Stimulated activated CD4-positive, alpha-beta T cell treated with anti-CD3 and anti-CD28 coated beads, Interleukin-4, amount 100 ng/mL, for 24 hours (primary cell): ENCODE data around the gene MCF2L.

ENCODE experiments used
- DNase-seq: peaks from one replicate; pipeline ENCODE4 v3.0.0-alpha.2; 2020

Gene MCF2L

DNA sequence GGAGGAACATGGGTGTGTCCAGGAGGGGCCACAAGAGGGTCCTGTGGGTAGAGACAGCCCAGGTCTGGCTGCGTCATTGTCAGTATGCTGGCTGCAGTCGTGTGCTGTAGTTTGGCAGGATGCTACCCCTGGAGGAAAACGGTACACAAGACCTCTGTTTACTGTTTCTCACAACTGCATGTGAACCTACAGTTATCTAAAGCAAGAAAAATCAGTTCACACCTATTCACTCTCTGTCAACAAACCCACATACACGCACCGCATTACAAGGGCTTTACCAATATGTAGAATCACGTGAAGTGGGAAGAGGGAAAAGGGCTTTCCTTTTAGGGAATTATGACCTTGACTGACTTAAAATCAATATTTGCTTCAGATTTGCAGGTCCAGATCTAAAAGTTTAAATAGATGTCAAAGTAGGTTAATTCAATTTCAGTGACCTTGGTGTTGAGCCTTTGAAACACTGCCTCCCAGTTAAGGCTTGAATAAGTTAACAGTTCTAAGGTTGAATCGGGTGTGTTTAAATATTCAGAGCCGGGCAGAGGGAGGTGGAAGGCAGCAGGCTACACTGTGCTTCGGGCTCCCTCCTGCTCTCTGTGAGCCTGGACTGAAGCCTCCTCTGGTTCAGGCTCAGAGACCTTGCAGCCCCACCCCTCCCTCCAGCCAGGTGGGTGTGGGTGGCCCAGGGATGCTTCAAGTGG, 17.2 kb upstream of the MCF2L start:
- DNase-seq = no peak

DNA sequence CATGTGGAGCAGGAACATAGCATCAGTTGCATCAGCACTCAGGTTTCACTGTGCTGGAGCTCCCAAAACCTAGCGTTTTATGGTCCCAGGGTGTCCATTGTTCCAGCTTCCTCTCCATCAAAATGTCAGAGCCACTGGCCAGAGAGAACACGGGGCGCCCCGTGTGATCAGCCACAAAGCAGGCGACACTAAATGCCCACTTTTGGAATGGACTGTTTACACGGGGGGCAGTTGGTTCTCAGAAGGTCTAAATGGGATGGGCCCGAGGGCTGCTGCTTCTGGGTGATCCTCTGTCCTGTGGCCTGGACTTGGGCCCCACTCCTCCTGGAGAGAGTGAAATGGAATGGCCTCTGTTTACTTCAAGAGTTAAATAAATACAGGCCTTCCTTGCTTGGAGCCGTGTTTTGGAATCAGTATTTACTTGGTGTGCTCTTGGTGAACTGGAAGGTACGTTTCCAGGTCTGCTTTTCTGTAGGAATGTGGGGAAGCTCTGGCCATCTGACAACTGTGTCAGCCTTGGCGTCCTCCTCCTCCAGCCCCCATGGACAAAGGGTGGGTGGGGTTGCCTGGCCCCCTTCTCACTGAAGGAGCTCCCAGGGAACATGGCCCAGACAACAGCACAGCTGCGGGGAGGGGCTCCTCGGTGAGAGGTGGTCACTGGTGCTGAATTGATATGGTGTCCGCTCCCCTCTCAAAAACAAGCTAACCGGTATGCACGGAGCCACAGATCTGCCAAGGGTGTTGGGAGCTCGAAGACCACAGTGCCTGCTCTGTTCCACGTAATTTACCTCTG, 16.1 kb upstream of the MCF2L start:
- DNase-seq = no peak

DNA sequence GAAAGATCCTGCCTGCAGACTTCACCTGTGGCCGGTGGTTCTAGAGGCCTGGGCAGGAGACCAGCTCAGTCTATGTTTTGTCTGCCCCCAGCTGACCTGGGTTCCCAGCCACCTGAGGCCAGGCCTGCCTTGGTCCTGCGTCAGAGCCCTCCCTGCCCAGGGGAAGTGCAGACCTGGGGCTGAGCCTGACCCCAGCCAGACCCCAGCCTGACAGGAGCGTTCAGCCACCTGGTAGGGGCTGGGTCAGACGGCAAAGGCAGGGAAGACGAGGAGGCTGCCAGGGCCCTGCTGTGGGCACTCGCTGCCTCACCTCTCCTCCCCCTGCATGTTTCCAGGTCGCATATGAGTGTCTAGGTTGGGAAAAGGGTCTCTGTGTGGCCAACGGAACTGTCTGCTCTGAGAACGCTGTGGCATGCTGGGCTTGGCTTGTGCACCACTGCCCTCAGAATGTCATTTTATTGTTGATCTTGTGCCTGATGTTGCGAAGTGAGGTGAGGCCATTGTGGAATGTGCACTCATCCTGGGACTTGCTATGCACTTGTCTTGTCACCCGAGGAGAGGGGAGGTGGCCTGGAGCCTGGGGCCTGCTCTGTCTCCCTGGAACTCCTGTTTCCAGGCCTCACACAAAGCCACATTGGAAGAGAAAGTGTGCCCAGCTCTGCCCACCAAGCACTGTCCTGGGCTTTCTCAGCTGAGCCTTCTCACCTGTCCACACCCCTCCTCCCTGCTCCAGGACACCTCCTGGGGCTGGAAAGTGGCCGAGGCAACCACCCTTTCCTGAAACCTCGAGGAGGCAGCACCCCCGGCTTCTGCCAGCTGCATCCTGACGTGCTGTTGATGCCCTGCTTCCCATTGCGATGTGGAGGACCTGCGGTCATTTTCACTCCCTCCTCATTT, 15.2 kb upstream of the MCF2L start:
- no peak for DNase-seq

DNA sequence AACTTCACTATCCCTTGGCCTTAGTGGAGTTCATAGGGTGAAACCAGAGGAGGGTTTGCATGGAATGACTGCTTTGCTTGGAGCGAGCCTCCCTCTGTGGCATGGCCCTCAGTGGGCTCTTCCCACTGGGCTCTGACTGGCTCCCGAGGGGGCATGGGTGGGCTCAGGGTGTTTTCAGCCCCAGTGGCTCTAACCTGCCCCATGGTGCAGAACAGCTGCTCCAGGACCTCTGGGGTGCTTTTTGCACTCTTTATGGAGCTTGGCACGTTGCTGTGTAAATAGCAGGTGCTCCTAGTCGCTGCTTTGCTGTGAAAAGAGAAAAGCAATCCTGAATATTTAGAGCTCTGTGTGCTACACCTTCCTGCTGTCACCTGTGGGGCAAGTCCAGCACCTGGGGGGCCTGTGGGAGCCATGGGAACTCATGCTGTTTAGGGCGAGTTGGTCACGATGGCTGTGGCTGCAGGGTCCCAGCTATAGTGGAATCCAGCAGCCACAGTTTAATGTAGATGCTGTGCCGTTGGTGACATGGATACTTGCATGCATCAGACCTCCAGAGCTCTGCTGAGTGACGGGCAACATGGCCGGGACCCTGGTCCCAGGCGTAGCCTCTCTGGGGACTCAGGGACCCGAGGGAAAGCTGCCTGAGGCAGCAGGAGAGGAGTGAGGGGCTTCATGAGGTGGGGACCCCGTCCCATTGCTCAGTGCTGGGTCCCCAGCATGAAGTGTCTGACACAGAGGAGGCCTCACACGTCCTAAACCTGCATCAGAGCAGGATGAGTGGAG, 14.3 kb upstream of the MCF2L start:
- no peak for DNase-seq

DNA sequence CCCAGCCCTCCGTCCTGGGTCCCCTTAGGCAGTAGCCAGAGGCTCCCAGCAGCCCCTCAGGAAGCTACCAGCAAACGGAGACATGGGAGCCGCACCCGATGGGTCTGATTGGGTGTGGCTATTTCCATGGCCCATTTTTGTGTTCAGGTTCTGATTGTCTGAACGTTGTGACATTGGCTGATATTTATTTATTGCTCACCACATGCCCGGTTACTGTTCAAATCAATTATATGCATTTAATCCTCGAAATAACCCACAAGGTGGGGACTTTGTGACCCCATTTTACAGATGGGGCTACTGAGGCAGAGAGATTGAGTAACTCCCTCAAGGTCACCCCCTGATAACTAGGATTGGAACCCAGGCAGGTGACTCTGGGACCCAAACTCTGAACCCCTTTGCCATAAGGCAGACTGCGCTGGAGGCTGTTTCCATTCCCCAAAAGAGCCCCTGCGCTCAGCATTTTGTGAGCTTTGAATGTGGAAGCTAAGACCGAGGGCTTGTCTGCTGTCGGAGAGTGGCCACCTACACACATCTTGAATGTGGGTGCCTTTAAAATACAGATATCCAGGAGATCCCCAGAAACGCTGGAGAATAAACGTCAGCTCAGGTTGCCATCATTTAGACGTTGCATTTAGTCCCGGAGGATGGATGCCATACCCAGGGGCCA, 13.6 kb upstream of the MCF2L start:
- no peak for DNase-seq

DNA sequence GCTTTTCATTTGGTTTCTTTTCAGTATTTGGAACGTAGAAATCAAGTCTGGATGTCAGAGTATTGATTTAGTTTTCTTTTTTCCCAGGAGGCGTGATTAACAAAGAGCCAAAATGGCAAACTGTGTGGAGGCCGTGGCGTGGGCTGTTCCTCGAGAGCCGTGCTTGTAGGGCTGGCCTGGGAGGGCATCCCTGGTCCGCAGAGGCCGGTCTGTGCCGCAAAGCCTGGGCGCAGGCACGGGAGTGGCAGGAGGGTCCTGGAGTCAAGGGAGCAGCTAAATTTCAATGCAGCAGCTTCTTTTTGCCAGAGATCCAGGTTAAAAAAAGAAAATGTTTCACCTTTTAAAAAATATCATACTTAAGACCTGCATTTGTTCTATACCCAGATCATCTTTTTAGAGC, 13.1 kb upstream of the MCF2L start:
- no peak for DNase-seq

DNA sequence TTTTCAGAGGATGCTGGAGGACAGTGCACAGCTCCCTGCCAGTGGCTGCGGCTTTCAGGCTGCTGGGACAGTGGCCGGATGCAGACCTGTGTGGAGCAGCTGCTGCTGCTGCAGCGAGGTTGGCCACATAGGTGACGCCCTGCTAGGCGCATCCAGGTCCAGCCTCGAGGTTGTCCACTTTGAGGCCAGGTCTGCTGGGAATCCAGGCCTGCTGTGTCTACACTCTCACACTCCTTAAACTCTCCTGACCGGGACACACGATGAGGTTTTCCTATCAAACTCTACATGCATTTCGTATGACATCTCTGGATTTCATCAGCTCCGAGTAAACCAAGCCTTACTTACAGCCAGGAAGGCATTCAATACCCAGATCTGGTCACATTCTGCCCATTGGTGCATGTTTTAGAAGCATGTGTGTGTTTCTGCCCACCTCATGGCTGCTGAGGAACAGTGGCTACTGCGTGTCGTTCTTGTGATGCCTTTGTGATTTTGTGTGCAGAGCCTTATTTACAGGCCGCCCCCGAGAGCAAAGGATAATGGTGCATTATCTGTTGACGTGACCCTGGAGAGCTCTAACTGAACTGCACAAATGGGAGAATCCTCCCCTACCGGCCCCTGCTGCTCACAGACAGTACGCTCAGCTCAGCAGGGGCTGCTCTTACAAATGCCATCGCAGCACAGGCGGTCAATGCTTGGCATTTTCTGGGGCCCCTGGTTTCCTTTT, 12.3 kb upstream of the MCF2L start:
- DNase-seq = no peak

DNA sequence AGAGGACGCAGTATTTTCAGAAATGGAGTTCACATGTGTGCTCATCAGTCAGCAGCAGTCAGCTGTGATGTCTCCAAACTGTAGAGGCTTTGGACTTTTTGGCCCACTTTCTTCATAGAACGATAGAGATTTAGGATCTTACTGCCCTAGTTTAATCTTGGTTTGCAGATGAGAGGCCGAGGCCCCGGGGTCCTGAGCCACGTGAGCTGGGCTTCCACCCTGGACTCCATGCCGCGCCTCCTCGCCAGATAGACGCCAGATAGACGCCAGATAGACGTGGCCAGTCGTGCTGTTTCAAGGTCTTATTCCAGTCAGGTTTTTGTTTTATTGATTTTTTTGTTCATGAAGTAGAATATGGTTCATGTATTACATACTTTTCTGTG, 11.7 kb upstream of the MCF2L start:
- no peak for DNase-seq

DNA sequence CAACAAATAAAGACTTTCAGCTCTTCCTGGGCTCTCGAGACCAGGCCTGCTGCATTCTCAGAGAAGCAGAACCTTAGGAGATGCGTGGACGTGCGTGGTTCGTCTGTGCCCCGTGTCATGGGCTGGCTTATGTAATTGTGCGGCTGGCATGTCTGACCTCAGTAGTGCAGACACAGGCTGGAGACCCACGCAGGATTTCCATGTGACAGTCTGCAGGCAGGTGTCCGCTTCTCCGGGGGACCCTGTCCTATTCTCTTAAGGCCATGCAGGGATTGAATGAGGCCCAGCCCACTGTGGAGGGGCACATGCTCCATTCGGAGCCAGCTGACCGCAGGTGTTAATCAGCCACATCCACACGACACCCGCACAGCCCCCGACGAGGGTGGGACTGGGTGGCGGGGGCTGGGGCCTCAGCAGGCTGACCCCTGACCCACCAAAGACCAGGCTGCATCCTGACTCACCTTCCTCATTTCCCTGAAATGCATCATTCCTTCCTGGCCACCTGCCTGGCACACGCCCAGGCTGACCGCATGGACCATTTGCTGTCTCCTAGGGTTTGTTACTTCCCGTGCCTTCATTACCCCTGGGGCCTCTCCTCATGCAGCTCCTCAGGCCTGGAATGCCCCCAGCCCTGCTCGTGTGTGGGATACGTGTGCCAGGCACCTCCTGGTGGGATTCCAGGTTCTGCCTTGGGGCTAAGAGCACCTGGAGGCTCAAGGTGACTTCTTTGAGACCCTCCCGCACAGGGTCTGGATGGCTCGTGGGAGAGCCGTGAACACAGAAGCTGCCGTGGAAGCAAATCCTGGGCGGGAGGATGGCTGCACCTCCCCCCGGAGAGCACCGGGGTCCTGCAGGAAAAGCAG, 10.7 kb upstream of the MCF2L start:
- no peak for DNase-seq

DNA sequence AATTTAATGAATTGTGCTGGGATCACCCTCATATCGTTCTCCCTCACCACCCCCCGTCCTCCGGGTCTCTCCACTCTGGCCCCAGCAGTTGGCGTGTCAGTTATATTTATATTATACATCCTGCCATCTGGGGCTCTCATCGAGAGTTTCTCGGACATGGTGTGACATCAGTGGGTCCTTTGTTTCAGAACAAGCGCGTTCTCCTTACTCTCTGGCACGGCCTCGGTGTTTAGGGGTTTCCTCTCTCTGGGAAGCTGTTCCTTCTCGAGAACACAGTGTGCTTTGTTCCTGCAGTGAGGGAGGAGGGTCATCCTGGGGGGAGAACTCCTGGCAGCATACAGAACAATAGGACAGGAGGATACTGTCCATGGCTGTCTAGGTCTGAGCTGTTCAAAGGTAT, 9.8 kb upstream of the MCF2L start:
- no peak for DNase-seq

DNA sequence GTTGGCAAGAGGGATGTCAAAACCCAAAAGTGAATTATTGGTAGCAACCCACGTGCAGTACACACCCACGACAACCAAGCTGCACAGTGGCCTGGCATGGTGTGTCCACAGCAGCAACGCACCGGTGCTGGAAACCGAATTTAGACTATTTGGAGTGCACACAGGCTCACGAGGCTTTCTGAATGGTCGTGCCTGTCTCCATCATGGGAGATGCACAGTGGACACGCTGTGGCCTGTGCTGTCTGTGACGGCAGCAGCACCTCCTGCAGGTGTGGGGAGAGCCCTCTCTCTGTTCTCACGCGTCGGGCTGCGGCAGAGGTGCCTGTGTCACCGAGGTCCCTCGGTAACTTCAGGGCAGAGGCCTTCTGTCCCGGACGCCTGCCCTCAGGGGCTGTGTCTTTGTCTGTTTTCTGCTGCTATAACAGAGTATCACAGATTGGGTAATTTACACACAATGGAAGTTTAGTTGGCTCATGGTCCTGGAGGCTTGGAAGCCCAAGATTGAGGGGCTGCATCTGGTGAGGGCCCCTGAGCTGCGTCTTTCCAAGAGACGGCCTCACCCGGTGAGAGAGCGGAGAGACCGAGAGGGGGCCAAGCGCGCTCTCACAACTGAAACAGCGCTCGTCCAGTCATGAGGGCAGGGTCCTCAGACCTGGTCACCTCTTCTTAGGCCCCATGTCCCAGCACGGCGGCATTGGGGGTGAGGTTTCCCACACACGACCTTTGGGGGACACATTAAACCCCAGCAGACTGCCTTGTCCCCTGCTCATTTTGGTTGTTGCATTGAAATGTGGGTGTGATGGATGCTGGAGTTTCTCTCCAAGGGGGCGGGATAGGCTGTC, 9.1 kb upstream of the MCF2L start:
- no peak for DNase-seq

DNA sequence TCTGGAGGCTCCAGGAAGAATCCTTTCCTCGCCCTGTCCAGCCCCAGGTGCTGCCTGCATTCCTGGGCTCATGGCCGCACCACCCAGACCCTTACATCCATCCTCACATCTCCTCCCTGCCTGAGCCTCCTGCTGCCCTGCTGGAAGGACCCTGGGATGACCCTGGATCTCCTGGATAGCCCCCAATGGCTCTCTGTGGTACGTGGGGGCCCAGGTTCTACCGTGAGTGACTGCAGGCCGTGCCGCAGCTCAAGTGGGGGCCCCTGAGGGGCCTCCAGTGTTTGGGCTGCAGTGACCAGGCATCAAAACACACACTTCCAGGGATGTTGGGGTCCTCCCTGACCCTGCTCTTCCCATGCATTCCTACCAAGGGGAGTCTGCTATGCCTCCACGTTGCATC, 8.3 kb upstream of the MCF2L start:
- no peak for DNase-seq

DNA sequence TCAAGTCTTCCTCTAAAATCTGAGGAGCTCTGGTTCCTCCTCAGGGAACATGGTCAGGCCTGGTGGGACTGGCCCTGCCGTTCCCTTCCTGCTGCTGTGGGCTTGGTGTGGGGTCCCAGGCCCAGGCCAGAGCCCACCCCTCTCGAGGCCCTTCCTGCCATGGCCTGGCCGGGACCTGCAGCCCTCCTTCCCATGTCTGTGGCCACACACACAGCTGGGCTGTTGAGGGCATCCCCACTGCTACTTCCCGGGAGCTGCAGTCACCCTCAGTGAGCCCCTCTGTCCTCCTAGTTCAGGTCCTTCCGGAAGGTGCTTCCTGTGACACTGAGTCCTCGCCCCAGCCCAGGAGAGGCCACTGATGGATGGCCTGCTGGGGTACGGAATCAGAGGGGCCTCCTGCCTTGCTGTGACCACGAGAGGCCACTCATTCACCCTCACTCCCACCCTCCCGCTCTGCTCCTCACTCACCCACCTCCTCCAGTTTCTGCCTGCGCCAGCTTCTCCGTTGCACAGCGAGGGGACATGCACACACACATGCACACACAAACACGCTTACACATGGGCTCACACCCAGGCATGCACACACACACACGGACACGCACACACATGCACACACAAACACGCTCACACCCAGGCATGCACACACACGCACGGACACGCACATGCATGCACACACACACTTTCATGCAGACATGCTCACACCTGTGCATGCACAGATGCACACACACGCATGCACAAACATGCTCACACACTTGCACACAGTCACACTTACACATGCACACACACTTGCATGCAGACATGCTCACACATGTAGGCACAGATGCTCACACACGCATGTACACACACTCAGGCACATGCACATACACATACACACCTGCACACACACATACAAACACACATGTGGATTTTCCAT, 7.3 kb upstream of the MCF2L start:
- DNase-seq = no peak

DNA sequence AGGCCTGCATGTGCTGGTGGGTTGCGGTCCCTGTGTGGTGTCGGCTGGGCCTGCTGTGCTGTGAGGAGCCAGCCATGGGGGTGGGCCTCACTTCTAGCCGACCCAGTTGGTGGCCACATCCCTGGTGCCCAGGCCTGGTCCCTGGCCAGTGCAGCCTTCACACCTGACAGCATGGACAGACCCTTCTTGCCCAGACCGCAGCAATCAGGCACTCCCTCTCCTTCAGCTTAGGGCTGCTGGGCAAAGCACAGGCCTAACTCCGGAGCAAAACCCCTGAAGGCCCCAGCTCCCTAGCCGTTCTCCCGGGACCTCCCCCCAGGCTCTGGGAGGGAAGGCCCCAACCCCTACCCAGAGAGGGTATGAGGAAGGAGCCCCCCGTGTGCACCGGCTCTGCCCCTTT, 6.6 kb upstream of the MCF2L start:
- DNase-seq = no peak

DNA sequence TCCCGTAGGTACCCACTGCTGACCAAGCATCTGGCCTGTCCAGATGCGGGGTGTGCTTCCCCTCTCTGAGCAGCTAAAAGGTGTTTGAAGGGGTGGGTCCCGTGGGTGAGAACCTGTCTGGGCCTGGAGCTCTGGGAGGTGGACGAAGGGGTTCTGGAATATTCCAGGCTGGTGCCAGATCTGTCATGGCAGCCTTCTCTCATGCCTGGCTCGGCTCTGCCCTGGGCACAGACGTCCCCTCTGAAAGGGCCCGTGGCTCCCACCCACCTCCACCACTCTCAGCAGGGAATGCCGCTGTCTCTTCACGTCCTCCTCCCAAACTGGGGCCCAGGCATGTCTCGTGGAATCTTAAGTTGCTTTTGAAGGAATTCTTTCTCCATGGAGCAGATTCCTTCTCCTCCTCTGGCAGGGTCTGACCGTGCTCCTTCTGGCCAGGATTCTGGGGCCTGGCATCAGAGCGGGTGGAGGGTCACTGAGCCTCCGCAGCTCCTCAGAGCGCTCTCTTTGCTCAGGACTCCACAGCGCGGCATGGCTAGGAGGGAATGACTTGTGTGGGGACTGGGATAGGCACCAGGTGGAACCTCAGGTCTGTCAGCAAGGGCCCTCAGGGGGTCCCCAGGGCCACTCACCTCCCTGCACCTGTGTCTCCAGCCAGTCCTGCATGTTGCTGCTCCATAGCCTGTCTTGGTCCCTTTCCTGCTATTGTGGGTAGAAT, 5.9 kb upstream of the MCF2L start:
- no peak for DNase-seq

DNA sequence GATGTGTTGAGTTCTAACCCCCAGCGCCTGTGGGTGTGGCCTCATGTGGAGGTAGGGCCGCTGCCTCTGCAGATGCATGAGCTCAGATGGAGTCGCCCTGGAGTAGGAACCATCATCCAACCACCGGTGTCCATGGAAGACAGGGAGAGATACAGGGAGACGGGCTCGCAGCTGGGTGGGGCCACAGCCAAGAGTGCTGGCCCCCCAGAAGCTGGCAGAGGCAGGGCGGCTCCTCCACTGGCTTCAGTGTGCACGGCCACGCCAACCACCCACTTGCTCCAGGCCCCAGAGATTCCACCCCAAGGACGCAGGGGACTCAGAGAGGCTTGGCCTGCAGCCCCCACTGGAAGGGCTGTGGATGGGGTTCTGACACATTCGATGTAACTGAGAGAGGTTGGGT, 5.4 kb upstream of the MCF2L start:
- no peak for DNase-seq

DNA sequence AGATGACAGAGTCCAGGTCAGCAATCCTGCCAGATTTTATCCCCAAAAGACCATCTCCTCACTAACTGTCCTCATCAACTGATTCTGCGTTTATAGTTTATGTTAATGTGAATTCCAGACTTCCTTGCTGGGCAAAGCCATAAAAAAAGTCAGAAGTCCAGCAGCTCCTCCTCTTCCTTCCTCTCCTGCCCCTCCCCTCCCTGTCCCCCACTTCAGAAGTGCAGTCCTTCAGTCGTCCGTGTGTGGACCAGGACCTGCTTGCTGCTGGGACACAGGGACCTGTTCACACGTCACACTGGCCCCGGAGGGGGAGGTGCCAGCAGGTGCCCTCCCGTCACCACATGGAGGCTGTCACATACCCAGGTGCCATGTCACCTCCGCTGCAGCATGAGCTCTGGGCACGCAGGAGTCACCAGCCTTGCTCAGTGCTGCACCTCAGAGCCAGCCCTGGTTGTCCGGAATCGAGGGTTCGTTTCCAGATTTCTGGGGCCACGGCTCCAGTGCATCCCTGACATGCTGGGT, 4.0 kb upstream of the MCF2L start:
- no peak for DNase-seq
